SK-N-SH (cell line): ENCODE data around the gene DCAF8. TPM values are rescaled to one million over a fixed set of nuclear protein-coding genes. Genes with fewer than 3 reads are reported as not detected.
A peak's percentile ranks its signal among the peaks of the same experiment; 100 is the strongest.

ENCODE experiments used
- CTCF ChIA-PET: fragments of 300-600, 350-600 bp; formaldehyde crosslinking; extraction: SDS; loops from one replicate; lab custom pipeline; 2021; lab: Yijun Ruan, JAX
- POLR2A ChIA-PET: fragments of 350-600 bp; sonication (Branson Sonifier 250); formaldehyde crosslinking; extraction: SDS; loops from one replicate; lab custom pipeline; 2020; ENCODE audit warnings: antibody characterized with exemption, inconsistent platforms; lab: Yijun Ruan, JAX
- DNase-seq: peaks from one replicate; pipeline ENCODE4 v3.0.0; 2012
- H2AFZ ChIP-seq: fragments of 200-600 bp; sonication (generic); 2 replicates; pipeline ENCODE4 v1.8.1; 2016; ENCODE audit warnings: antibody characterized with exemption, mild to moderate bottlenecking, low read depth
- H3F3A ChIP-seq: fragments of 200-600 bp; sonication (generic); replicated peaks from 2 replicates; pipeline ENCODE3; 2016; ENCODE audit warnings: antibody characterized with exemption, mild to moderate bottlenecking; ENCODE audit not compliant: insufficient read depth
- H3K27ac ChIP-seq, 2 experiments: fragments of 200-500 bp in 1 of 2; fragments of 200-600 bp in 1 of 2; sonication (Bioruptor generic) in 1 of 2; sonication (generic), shearing (Covaris generic) in 1 of 2; 2 replicates each; pipeline versions ENCODE4 v1.5.1 to v1.6.1; 2014 to 2016; ENCODE audit warnings: low read depth in 2 of 2, inconsistent platforms in 1 of 2, low read length in 1 of 2, mild to moderate bottlenecking in 1 of 2, mixed read lengths in 1 of 2
- H3K27me3 ChIP-seq: fragments of 200-600 bp; sonication (generic), shearing (Covaris generic); 2 replicates; pipeline ENCODE4 v1.6.1; 2016; ENCODE audit warnings: mixed run types; ENCODE audit not compliant: insufficient read depth
- H3K36me3 ChIP-seq, 2 experiments: fragments of 200-500 bp in 1 of 2; fragments of 200-600 bp in 1 of 2; sonication (Bioruptor generic) in 1 of 2; sonication (generic) in 1 of 2; replicated peaks in 1 of 2; 2 replicates each; pipeline versions ENCODE3 to v1.5.1; 2014 to 2016; ENCODE audit warnings: low read length in 1 of 2, mild to moderate bottlenecking in 1 of 2; ENCODE audit not compliant: insufficient read depth in 2 of 2, control insufficient read depth in 1 of 2
- H3K4me1 ChIP-seq, 2 experiments: fragments of 200-500 bp in 1 of 2; fragments of 200-600 bp in 1 of 2; sonication (Bioruptor generic) in 1 of 2; sonication (generic), shearing (Covaris generic) in 1 of 2; 2 replicates each; pipeline versions ENCODE4 v1.5.1 to v1.6.1; 2014 to 2016; ENCODE audit warnings: low read depth in 1 of 2, low read length in 1 of 2, mixed run types in 1 of 2; ENCODE audit not compliant: insufficient read depth in 2 of 2, control insufficient read depth in 1 of 2
- H3K4me2 ChIP-seq: fragments of 200-600 bp; sonication (generic), shearing (Covaris generic); 2 replicates; pipeline ENCODE4 v1.6.1; 2017; ENCODE audit warnings: mixed run types
- H3K4me3 ChIP-seq, 2 experiments: fragments of 200-500 bp in 1 of 2; fragments of 200-600 bp in 1 of 2; sonication (Bioruptor generic) in 1 of 2; sonication (generic), shearing (Covaris generic) in 1 of 2; 2 replicates each; pipeline versions ENCODE4 v1.5.1 to v1.8.1; 2014 to 2016; ENCODE audit warnings: low read depth in 2 of 2, inconsistent platforms in 1 of 2, low read length in 1 of 2, mild to moderate bottlenecking in 1 of 2, mixed read lengths in 1 of 2, moderate library complexity in 1 of 2
- H3K79me2 ChIP-seq: fragments of 200-600 bp; sonication (generic); 2 replicates; pipeline ENCODE4 v1.8.1; 2017; ENCODE audit warnings: mild to moderate bottlenecking; ENCODE audit not compliant: insufficient read depth
- H3K9ac ChIP-seq: fragments of 200-600 bp; sonication (generic); 2 replicates; pipeline ENCODE4 v1.6.1; 2017; ENCODE audit warnings: mixed run types
- H3K9me2 ChIP-seq: fragments of 200-600 bp; sonication (generic); 2 replicates; pipeline ENCODE4 v1.6.1; 2017; ENCODE audit warnings: mixed run types
- H3K9me3 ChIP-seq: fragments of 200-600 bp; sonication (generic); 2 replicates; pipeline ENCODE4 v1.6.1; 2017; ENCODE audit warnings: mixed run types, mild to moderate bottlenecking, moderate library complexity
- H4K20me1 ChIP-seq: fragments of 200-600 bp; sonication (generic); 2 replicates; pipeline ENCODE4 v1.6.1; 2017; ENCODE audit warnings: mild to moderate bottlenecking, mixed run types; ENCODE audit not compliant: insufficient read depth
- ELF1 ChIP-seq: IDR thresholded peaks from 2 replicates; pipeline ENCODE4 v1.4.0; 2012
- FOSL2 ChIP-seq: IDR thresholded peaks from 2 replicates; pipeline ENCODE4 v1.4.0; 2012; ENCODE audit warnings: low read depth, mild to moderate bottlenecking, moderate library complexity, borderline replicate concordance
- FOXJ3 ChIP-seq: sonication (generic); formaldehyde crosslinking; IDR thresholded peaks from 2 replicates; pipeline ENCODE4 v1.5.1; 2020; ENCODE audit warnings: mild to moderate bottlenecking, missing genetic modification reagents
- GABPA ChIP-seq: IDR thresholded peaks from 2 replicates; pipeline ENCODE4 v1.4.0; 2012; ENCODE audit warnings: low read depth, mild to moderate bottlenecking
- IRF3 ChIP-seq: fragments of 150-350 bp; IDR thresholded peaks from 2 replicates; pipeline ENCODE4 v1.6.1; 2016; ENCODE audit warnings: mild to moderate bottlenecking, low read depth, low read length
- JUND ChIP-seq: IDR thresholded peaks from 2 replicates; pipeline ENCODE4 v1.4.0; 2012
- MEF2A ChIP-seq: IDR thresholded peaks from 2 replicates; pipeline ENCODE4 v1.4.0; 2012; ENCODE audit warnings: low read depth, borderline replicate concordance
- PBX3 ChIP-seq: IDR thresholded peaks from 2 replicates; pipeline ENCODE4; 2012
- RAD21 ChIP-seq: IDR thresholded peaks from 2 replicates; pipeline ENCODE4 v1.6.1; 2012; ENCODE audit warnings: mild to moderate bottlenecking, low read length
- SMC3 ChIP-seq: IDR thresholded peaks from 2 replicates; pipeline ENCODE4 v1.6.1; 2012; ENCODE audit warnings: low read depth, low read length, improper control_type of control experiment
- TCF12 ChIP-seq: IDR thresholded peaks from 2 replicates; pipeline ENCODE4 v1.4.0; 2012
- USF2 ChIP-seq: fragments of 150-350 bp; IDR thresholded peaks from 2 replicates; pipeline ENCODE4 v1.6.1; 2017; ENCODE audit warnings: antibody characterized with exemption, low read length, low read depth, borderline replicate concordance
- WGBS: methylation state at CpG from one replicate; pipeline ENCODE4 v1.1.6; 2017; ENCODE audit warnings: low lambda C conversion rate; 5-methylcytosine and 5-hydroxymethylcytosine counted together
- polyA plus RNA-seq, 3 experiments: library from polyadenylated mRNA; depleted of rRNA; stranded (reverse); fragments of >200 nt; gene quantifications; 2 replicates each; pipeline ENCODE4 v1.2.3, GENCODE V29; 2012

DCAF8 gene
- polyA plus RNA-seq, 1 of the 3 experiments (the other 2 are of a cell fraction), result 108 TPM

- Histone ChIP-seq H3K4me3 (no peak overlapping the region; a peak in 1 of 4 replicates), H3K9me2 (no peaks in the 10 kb centered on the region), H3K27me3 (no peaks in the 10 kb centered on the region), H3K27ac (peak overlapping the region; percentile 67 to 99), H4K20me1 (peaks cover 56% of the 10 kb centered on the region), H3F3A (peaks cover 30% of the 10 kb centered on the region), H3K79me2 (peaks cover 70% of the 10 kb centered on the region), H2AFZ (no peak overlapping the region), H3K9ac (peak overlapping the region; percentile 96; the same call in 1 of the 2 replicates), H3K36me3 (peaks cover 49 to 56% of the 10 kb centered on the region in 2 experiments), H3K9me3 (no peaks in the 10 kb centered on the region), H3K4me1 (peaks cover 40 to 68% of the 10 kb centered on the region in 2 experiments), H3K4me2 (peak overlapping the region; percentile 100)
- TF ChIP-seq MEF2A (no peak), SMC3 (no peak), ELF1 (no peak), PBX3 (no peak), FOSL2 (no peak), USF2 (no peak), RAD21 (no peak), JUND (no peak), IRF3 (no peak), FOXJ3 (CRISPR knock-in tag) (no peak), TCF12 (no peak), GABPA (no peak)
- WGBS, result 47% methylated on average over 6 of the region's 6 CpGs
- peak; percentile 27 for DNase-seq
- CTCF ChIA-PET, result interaction anchor here (1.0 to 13.6 kb wide), 9 partner anchors 11 to 108 kb away, joined by 3 to 137 read pairs (median 4); partner anchors contain the start of gene CASQ1
- POLR2A ChIA-PET, result interaction anchor here (0.6 to 1.1 kb wide), 3 partner anchors 10 to 192 kb away, joined by 3 read pairs; partner anchors contain the start of genes KCNJ10 and VANGL2
These were observed 53.6 kb downstream of the DCAF8 start for GRCh38 chr1:160208557-160209320.
